ENCODE data around the gene IL32.
"Not testable (repeated sequence)": the region's sequence is repeated elsewhere in the genome, so short reads cannot be mapped to it uniquely, and the experiment has no call there.

Gene IL32

DNA sequence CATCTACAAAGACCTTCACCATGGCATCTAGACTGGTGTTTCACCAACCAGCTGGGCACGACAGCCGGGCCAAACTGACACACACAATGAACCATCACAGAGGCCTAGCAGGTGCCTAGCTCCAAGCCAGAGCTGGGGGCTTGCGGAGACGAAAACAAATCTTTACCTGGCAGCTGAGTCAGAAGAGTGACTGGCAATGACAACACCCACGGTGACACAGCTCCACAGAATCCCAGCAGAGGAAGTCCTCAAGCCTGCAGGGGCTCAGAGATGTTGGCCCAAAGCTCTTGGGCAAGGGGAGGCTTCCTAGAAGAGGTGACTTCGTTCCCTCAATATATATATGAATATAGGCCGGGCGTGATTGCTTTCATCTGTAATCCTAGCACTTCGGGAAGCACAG, 13.9 kb upstream of the IL32 start:
- FAIRE-seq (no peak), DNase-seq (ENCODE audit: low spot score) (no peak)

GRCh38 chr16:3052571-3053329, 12.7 kb upstream of the IL32 start:
- peak; percentile 81 for FAIRE-seq

DNA sequence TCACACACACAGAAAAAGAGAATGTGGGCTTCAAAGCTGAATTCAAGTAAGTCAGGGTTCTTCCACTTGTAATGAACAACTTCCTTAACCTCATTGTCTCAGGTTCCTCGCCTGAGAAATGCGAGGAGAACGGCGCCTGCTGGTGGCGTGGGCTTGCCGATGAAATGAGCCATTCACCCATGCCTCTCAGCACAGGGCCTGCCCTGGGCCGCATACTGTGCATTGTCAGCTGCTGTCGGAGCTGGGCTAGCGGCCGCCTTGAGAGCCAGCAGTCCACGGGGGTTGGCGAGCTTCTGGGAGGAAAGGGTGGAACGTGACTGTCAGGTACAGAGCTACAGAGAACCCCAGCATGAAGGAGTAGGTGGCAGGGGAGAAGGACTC, 12.1 kb upstream of the IL32 start:
- peak; percentile 82 for FAIRE-seq

More at GRCh38 chr16:3052571-3053329, 12.7 kb upstream of the IL32 start:
- DNase-seq (ENCODE audit: low spot score): not testable (repeated sequence)

DNA sequence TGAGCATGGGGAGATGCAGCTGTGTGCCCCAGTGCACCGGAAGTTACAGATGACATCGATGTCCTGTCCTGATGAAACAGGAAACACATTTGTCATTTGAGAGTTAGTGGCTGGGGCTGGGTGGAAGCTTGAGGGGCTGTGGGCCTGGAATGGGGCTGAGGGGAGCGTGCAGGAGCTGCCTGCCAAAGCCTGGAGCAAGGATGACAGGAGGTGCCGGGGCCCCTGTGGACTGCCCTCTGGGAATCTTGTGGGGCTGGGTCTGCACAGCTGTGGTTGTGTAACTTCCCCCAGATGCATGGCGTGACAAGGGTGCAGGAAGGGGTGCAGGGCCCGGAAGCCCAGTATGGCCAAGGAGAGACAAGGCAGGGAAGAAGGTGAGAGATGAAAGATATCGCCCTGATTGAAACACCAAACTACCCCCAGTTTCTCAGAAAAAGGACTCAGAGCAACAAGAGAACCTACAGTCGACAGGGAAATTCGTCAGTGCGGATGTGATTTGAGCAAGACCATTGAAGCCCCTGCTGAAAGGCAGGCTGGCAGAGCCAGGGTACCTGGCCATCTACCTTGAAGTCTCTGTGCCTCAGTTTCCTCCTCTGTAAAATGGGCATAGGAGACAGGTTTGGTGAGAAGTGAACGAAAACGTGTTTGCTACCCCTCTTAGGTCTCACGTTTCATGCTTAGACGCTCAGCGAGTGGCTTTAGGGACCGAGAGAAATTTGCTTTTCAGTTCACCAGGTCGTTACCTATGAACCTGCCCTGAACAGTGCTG, 10.3 kb upstream of the IL32 start:
- FAIRE-seq: no peak

More for the DNA sequence above, 12.1 kb upstream of the IL32 start:
- not testable (repeated sequence) for DNase-seq (ENCODE audit: low spot score)

GRCh38 chr16:3055734-3056115, 9.7 kb upstream of the IL32 start:
- FAIRE-seq; DNase-seq (ENCODE audit: low spot score): not testable (repeated sequence)

More for the DNA sequence above, 10.3 kb upstream of the IL32 start:
- no peak for DNase-seq (ENCODE audit: low spot score)

GRCh38 chr16:3056336-3057180, 8.9 kb upstream of the IL32 start:
- DNase-seq (ENCODE audit: low spot score): no peak
- no peak for FAIRE-seq

GRCh38 chr16:3057181-3058138, 8.0 kb upstream of the IL32 start:
- FAIRE-seq (no peak), DNase-seq (ENCODE audit: low spot score) (no peak)

DNA sequence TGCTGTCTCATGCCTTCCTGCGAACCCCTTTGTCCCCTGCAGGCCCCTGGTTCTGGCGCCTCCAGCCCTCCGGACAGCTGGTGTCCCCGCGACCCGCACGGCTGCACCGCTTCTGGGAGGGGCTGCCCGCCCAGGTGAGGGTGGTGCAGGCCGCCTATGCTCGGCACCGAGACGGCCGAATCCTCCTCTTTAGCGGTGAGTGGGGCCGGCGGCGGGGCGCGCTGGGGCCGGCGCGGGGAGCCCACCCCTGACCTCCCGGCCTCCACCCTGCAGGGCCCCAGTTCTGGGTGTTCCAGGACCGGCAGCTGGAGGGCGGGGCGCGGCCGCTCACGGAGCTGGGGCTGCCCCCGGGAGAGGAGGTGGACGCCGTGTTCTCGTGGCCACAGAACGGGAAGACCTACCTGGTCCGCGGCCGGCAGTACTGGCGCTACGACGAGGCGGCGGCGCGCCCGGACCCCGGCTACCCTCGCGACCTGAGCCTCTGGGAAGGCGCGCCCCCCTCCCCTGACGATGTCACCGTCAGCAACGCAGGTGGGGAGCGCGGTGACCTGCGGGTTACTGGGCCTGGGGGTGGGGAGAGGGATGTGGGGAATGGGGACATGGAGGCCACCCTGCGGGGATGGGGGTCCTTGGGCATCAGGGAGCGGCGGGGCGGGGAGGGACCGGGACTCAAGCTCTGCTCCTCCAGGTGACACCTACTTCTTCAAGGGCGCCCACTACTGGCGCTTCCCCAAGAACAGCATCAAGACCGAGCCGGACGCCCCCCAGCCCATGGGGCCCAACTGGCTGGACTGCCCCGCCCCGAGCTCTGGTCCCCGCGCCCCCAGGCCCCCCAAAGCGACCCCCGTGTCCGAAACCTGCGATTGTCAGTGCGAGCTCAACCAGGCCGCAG, 7.1 kb upstream of the IL32 start:
- DNase-seq (ENCODE audit: low spot score) (peak; percentile 66), FAIRE-seq (no peak)

GRCh38 chr16:3059041-3059722, 6.3 kb upstream of the IL32 start:
- FAIRE-seq (peak; percentile 85), DNase-seq (ENCODE audit: low spot score) (peak; percentile 96)

DNA sequence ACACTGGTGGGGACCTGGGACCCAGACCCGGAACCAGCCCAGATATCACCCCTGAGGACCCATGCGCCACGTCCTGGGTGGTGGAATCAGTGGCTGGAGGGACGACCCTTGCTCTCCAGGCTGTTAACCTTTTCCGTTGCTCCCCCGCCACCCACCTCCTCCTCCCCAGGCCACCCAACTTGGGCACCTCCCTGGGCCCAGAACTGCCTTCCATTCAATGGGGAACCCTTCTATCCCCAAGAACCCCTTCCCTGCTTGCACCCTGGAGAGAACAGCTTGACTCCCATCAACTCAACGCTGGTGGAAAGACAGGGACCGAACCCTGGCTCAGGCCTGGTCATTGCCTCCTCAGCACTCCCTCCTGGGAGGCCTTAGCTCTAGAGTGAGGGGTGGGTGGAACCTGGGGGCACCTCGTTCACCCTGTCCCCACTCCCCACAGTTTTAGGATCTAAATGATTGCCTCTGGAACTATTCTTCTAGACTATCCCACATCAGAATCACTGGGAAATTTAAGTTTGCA, 5.7 kb upstream of the IL32 start:
- FAIRE-seq: no peak
- no peak for DNase-seq (ENCODE audit: low spot score)

GRCh38 chr16:3060339-3061127, 4.9 kb upstream of the IL32 start:
- no peak for FAIRE-seq
- DNase-seq (ENCODE audit: low spot score): no peak

DNA sequence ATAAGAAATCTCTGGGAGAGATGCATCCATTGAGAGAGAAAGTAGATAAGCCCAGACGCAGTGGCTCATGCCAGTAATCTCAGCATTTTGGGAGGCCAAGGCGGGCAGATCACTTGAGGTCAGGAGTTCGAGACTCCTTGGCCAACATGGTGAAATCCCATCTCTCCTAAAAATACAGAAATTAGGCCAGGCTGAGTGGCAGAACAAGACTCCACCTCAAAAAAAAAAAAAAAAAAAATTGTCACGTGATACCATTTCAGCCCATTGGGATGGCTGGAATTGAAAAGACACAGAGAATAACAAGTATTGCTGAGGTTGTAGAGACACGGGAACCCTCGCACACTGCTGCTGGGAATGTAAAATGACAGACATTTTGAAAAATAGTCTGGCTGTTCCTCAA, 2.9 kb upstream of the IL32 start:
- no peak for FAIRE-seq
- DNase-seq (ENCODE audit: low spot score): no peak

DNA sequence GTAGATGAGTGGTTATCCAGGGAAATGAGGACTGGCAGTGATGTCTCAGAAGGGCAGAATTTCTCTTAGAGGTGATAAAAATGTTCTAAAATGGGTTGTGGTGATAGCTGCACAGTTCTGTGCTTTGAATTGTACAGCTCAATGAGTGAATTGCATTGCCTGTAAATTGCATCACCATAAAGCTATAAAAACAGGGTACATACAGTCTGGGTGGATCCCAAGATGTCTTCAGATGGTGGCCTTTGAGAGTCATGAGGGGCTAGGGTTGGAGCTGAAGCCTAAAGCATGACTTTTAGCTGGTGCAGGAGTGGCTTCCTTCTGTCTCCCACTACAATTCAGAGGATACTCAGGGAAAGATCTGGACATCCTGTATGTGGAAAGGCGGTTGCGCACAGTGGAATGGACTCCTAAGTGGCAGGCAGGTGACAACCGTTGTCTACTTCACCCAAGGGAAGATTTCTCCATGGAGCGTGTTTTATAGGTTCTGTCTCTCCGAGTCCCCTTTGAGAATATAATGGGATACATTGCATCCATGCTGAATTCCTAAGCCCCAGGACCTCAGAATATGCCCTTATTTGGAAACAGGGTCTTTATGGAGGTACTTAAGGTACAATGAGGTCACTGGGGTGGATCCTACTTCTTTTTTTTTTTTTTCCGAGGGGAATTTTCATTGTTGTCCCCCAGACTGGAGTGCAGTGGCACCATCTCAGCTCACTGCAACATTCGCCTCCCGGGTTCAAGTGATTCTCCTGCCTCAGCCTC, 1.6 kb upstream of the IL32 start:
- no peak for FAIRE-seq

GRCh38 chr16:3065742-3066439, 451 bp downstream of the IL32 start:
- no peak for DNase-seq (ENCODE audit: low spot score)
- FAIRE-seq: no peak

More for the DNA sequence above, 1.6 kb upstream of the IL32 start:
- no peak for DNase-seq (ENCODE audit: low spot score)

- FAIRE-seq: no peak
- DNase-seq (ENCODE audit: low spot score): no peak
Observed at GRCh38 chr16:3066440-3066748, 954 bp downstream of the IL32 start.

GRCh38 chr16:3068487-3068886, 3.0 kb downstream of the IL32 start:
- FAIRE-seq: no peak
- no peak for DNase-seq (ENCODE audit: low spot score)

DNA sequence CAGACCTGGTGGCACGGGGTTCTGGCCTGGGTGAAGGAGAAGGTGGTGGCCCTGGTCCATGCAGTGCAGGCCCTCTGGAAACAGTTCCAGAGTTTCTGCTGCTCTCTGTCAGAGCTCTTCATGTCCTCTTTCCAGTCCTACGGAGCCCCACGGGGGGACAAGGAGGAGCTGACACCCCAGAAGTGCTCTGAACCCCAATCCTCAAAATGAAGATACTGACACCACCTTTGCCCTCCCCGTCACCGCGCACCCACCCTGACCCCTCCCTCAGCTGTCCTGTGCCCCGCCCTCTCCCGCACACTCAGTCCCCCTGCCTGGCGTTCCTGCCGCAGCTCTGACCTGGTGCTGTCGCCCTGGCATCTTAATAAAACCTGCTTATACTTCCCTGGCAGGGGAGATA, 3.7 kb downstream of the IL32 start:
- FAIRE-seq: not testable (repeated sequence)

More for the DNA sequence above, 3.7 kb downstream of the IL32 start:
- DNase-seq (ENCODE audit: low spot score): not testable (repeated sequence)

Data from urothelium cell line (cell line).